Measurements from ENCODE around the gene ASCL3. TPM values are rescaled to one million over a fixed set of nuclear protein-coding genes. Genes with fewer than 3 reads are reported as not detected.

The ASCL3 gene
- total RNA-seq, 1 donor from 2014 or later = not detected

DNA sequence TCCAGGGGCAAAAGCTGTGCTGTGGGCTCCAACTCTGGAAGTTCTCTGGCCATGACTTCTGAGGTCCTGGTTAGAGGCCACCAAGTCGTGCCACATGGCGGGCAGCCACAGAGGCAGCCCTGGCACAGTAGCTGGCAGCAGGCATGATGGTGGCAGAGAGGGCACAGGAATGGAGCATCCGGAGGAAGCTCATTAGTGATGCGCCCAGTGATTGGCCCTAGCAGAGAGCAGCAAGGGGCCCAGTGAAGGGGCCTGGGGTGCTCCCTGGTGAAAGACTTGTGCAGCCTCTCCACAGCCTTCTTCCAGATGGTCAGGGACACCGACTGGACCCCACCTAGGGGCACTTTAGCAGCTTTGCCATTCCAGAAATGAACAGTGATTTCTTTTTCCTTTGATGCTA is 17.1 kb downstream of the ASCL3 start:
- TF ChIP-seq, protein P1, sequence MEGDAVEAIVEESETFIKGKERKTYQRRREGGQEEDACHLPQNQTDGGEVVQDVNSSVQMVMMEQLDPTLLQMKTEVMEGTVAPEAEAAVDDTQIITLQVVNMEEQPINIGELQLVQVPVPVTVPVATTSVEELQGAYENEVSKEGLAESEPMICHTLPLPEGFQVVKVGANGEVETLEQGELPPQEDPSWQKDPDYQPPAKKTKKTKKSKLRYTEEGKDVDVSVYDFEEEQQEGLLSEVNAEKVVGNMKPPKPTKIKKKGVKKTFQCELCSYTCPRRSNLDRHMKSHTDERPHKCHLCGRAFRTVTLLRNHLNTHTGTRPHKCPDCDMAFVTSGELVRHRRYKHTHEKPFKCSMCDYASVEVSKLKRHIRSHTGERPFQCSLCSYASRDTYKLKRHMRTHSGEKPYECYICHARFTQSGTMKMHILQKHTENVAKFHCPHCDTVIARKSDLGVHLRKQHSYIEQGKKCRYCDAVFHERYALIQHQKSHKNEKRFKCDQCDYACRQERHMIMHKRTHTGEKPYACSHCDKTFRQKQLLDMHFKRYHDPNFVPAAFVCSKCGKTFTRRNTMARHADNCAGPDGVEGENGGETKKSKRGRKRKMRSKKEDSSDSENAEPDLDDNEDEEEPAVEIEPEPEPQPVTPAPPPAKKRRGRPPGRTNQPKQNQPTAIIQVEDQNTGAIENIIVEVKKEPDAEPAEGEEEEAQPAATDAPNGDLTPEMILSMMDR (IDR thresholded peaks at IDR 0.05; ENCODE audit: insufficient read depth, low read length, severe bottlenecking) = no peak
- Histone ChIP-seq H3K4me3 (ENCODE audit: low read depth, low read length) (no peak overlapping the region), H3K36me3 (ENCODE audit: control insufficient read depth, insufficient read depth, low read length) (no peaks in the 10 kb centered on the region), H3K27me3 (ENCODE audit: control insufficient read depth, insufficient read depth, low read length) (no peaks in the 10 kb centered on the region)
- DNase-seq (ENCODE audit: low read depth) = no peak
- no peak for FAIRE-seq

- Histone ChIP-seq H3K27me3 (ENCODE audit: control insufficient read depth, insufficient read depth, low read length) (no peaks in the 10 kb centered on the region), H3K36me3 (ENCODE audit: control insufficient read depth, insufficient read depth, low read length) (peaks cover 1% of the 10 kb centered on the region), H3K4me3 (ENCODE audit: low read depth, low read length) (no peak overlapping the region)
- TF ChIP-seq, protein P1 (IDR thresholded peaks at IDR 0.05; ENCODE audit: insufficient read depth, low read length, severe bottlenecking) = no peak
- DNase-seq (ENCODE audit: low read depth) = no peak
- no peak for FAIRE-seq
Measured at GRCh38 chr11:8922691-8923090, 20.1 kb downstream of the ASCL3 start.

- FAIRE-seq = no peak
- peaks cover 2% of the 10 kb centered on the region for H3K36me3 ChIP-seq (ENCODE audit: control insufficient read depth, insufficient read depth, low read length)
- peak; percentile 57 for DNase-seq (ENCODE audit: low read depth)
- H3K27me3 ChIP-seq (ENCODE audit: control insufficient read depth, insufficient read depth, low read length) = no peaks in the 10 kb centered on the region
- TF ChIP-seq, protein P1 (IDR thresholded peaks at IDR 0.05; ENCODE audit: insufficient read depth, low read length, severe bottlenecking) = no peak
- H3K4me3 ChIP-seq (ENCODE audit: low read depth, low read length) = no peak overlapping the region
Measured at GRCh38 chr11:8917157-8917825, 25.5 kb downstream of the ASCL3 start.

DNA sequence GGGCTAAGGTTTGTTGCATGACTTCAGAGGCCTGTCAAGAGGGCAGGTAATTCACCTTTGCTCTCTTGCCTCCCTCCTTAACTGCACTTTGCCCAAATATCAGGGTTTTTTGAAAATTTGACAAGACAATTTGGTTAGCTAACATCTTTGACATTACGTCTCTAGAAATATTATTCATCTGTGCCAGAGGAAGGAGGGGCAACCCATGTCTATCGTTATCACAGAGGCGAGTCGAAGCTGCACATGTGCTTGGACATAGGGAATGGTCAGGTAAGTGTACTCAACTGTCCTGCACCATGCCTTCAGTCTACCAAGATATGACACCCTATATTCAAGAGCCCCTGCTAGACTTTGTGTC is 28.2 kb downstream of the ASCL3 start:
- TF ChIP-seq, protein P1 (IDR thresholded peaks at IDR 0.05; ENCODE audit: insufficient read depth, low read length, severe bottlenecking) = no peak
- DNase-seq (ENCODE audit: low read depth) = no peak
- Histone ChIP-seq H3K27me3 (ENCODE audit: control insufficient read depth, insufficient read depth, low read length) (no peaks in the 10 kb centered on the region), H3K4me3 (ENCODE audit: low read depth, low read length) (no peak overlapping the region), H3K36me3 (ENCODE audit: control insufficient read depth, insufficient read depth, low read length) (peaks cover 1% of the 10 kb centered on the region)
- FAIRE-seq = no peak

DNA sequence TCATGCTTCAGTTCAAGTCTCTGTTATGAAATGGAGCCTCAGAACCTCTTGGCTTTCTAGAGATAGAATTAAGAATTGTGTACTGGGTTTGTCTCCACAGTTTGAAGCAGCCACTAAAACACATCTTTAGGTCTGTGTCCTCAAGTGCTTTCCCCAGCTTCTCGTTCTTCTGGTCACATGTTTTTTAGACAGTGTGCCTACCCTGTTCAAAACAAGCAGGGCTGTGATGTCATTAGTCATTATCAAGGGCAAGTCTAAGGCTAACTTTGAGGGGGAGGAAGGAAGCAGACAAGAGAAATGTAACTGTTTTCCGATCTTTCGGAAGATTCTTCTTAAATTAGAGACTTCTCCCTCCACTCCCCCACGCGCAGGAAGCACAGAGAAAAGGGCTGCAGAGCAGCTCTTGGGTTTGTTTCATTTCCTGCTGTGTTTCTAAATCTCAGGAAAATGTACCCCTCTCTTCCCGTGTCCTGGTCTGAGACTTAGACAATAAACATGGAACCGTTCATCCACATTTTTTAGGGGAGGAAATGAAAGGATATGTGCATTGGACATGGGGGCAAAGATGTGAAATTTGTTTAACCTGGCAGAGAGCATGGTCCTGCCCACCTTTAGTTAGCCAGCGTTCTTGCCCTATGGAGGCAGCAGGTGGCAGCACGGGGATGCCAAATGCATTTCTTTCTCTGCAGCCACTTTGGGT is 28.7 kb downstream of the ASCL3 start:
- TF ChIP-seq, protein P1 (IDR thresholded peaks at IDR 0.05; ENCODE audit: insufficient read depth, low read length, severe bottlenecking) = peak; percentile 73
- peak; percentile 28 for DNase-seq (ENCODE audit: low read depth)
- H3K27me3 ChIP-seq (ENCODE audit: control insufficient read depth, insufficient read depth, low read length) = no peaks in the 10 kb centered on the region
- H3K4me3 ChIP-seq (ENCODE audit: low read depth, low read length) = no peak overlapping the region
- FAIRE-seq = no peak
- peaks cover 1% of the 10 kb centered on the region for H3K36me3 ChIP-seq (ENCODE audit: control insufficient read depth, insufficient read depth, low read length)

All from bronchial epithelial cell (primary cell).